HG02885 (cell line): ENCODE measurements around the gene SAFB.

Experiments used
- ATAC-seq: cut with Tn5 transposase; IDR thresholded peaks from one replicate; pipeline ENCODE4 v1.9.1; 2021; ENCODE audit warnings: mild to moderate bottlenecking; ENCODE audit not compliant: unreplicated experiment, poor library complexity

SAFB gene

GRCh38 chr19:5624741-5625278 is 1.9 kb downstream of the SAFB start:
- ATAC-seq: no peak

GRCh38 chr19:5625641-5626040 is 2.8 kb downstream of the SAFB start:
- no peak for ATAC-seq

GRCh38 chr19:5627395-5627904 is 4.6 kb downstream of the SAFB start:
- ATAC-seq: no peak

GRCh38 chr19:5628461-5628860 is 5.6 kb downstream of the SAFB start:
- ATAC-seq: no peak

- ATAC-seq: no peak
These were observed 6.1 kb downstream of the SAFB start for GRCh38 chr19:5628919-5629481.

- ATAC-seq: no peak
These were observed 8.8 kb downstream of the SAFB start for GRCh38 chr19:5631567-5632240.

- no peak for ATAC-seq
These were observed 9.3 kb downstream of the SAFB start for GRCh38 chr19:5632241-5632612.

GRCh38 chr19:5632657-5633056 is 9.8 kb downstream of the SAFB start:
- no peak for ATAC-seq

GRCh38 chr19:5635427-5635826 is 12.5 kb downstream of the SAFB start:
- ATAC-seq: no peak

GRCh38 chr19:5637971-5638370 is 15.1 kb downstream of the SAFB start:
- no peak for ATAC-seq

- ATAC-seq: no peak
These were observed 18.3 kb downstream of the SAFB start for GRCh38 chr19:5641171-5641570.

- no peak for ATAC-seq
These were observed 19.3 kb downstream of the SAFB start for GRCh38 chr19:5642204-5642603.

GRCh38 chr19:5643060-5643459 is 20.2 kb downstream of the SAFB start:
- no peak for ATAC-seq

GRCh38 chr19:5644037-5644436 is 21.2 kb downstream of the SAFB start:
- no peak for ATAC-seq

- no peak for ATAC-seq
These were observed 22.5 kb downstream of the SAFB start for GRCh38 chr19:5645409-5645808.

GRCh38 chr19:5646703-5647102 is 23.8 kb downstream of the SAFB start:
- ATAC-seq: no peak

GRCh38 chr19:5648464-5648863 is 25.6 kb downstream of the SAFB start:
- no peak for ATAC-seq

GRCh38 chr19:5651361-5651760 is 28.5 kb downstream of the SAFB start:
- ATAC-seq: no peak

GRCh38 chr19:5652261-5652660 is 29.4 kb downstream of the SAFB start:
- no peak for ATAC-seq

GRCh38 chr19:5654931-5655330 is 32.0 kb downstream of the SAFB start:
- no peak for ATAC-seq

GRCh38 chr19:5655412-5655811 is 32.5 kb downstream of the SAFB start:
- ATAC-seq: no peak

- ATAC-seq: no peak
These were observed 38.6 kb downstream of the SAFB start for GRCh38 chr19:5661483-5661882.
